ENCODE results near the gene BTBD2. TPM values are rescaled to one million over a fixed set of nuclear protein-coding genes. Genes with fewer than 3 reads are reported as not detected.

Gene BTBD2
- total and polyA plus RNA-seq, 10 of the 15 experiments (the other 5 are each of a cell fraction or from before 2014, with no cell fraction given), result 0.13 to 66.2 (median 10.4) TPM

DNA sequence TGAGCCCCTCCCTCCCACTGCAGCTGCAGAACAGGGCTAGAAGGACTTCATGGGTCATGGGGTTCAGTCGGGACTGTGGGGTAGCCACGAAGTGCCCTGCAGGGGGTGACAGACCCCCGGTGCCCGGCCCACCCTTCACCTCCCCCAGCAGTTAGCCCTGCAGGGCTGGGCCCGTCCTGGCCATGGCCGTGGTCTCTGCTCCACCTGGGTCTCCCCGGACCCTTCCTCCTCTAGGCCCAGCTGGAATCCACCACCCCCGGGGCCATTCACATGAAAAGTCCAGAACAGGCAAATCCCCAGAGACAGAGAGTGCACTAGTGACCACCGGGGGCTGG is 18.3 kb upstream of the BTBD2 start:
- TF ChIP-seq MYB (IDR thresholded peaks at IDR 0.05; ENCODE audit: borderline replicate concordance, low read depth, low read length) (no peak), SIX5 (IDR thresholded peaks at IDR 0.05; ENCODE audit: low read depth, low read length, severe bottlenecking) (no peak), CHD2 (IDR thresholded peaks at IDR 0.05; ENCODE audit: borderline replicate concordance, low read depth, low read length) (no peak), STAT1 (conservative IDR thresholded peaks at IDR 0.05) (no peak), ZNF622 (IDR thresholded peaks at IDR 0.05) (no peak), TBL1XR1 (IDR thresholded peaks at IDR 0.05; ENCODE audit: low read depth, low read length) (no peak), ZNF274 (IDR thresholded peaks at IDR 0.05; ENCODE audit: insufficient read depth, insufficient read length) (no peak), RCOR1 (conservative IDR thresholded peaks at IDR 0.05; ENCODE audit: low read depth, low read length) (no peak)
- TF ChIP-seq, protein P1, sequence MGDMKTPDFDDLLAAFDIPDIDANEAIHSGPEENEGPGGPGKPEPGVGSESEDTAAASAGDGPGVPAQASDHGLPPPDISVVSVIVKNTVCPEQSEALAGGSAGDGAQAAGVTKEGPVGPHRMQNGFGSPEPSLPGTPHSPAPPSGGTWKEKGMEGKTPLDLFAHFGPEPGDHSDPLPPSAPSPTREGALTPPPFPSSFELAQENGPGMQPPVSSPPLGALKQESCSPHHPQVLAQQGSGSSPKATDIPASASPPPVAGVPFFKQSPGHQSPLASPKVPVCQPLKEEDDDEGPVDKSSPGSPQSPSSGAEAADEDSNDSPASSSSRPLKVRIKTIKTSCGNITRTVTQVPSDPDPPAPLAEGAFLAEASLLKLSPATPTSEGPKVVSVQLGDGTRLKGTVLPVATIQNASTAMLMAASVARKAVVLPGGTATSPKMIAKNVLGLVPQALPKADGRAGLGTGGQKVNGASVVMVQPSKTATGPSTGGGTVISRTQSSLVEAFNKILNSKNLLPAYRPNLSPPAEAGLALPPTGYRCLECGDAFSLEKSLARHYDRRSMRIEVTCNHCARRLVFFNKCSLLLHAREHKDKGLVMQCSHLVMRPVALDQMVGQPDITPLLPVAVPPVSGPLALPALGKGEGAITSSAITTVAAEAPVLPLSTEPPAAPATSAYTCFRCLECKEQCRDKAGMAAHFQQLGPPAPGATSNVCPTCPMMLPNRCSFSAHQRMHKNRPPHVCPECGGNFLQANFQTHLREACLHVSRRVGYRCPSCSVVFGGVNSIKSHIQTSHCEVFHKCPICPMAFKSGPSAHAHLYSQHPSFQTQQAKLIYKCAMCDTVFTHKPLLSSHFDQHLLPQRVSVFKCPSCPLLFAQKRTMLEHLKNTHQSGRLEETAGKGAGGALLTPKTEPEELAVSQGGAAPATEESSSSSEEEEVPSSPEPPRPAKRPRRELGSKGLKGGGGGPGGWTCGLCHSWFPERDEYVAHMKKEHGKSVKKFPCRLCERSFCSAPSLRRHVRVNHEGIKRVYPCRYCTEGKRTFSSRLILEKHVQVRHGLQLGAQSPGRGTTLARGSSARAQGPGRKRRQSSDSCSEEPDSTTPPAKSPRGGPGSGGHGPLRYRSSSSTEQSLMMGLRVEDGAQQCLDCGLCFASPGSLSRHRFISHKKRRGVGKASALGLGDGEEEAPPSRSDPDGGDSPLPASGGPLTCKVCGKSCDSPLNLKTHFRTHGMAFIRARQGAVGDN (IDR thresholded peaks at IDR 0.05), result no peak
- SMC1A ChIA-PET (ENCODE audit: uncharacterized antibody, unreplicated experiment), result no interaction called here
- H4K20me1 ChIP-seq (ENCODE audit: control insufficient read depth, insufficient read depth), result no peaks in the 10 kb centered on the region
- CTCF ChIA-PET, result no interaction called here
- in situ Hi-C loops (cut with MboI), result no loop called here
- no peak overlapping the region for H3K4me2 ChIP-seq (ENCODE audit: control insufficient read depth, insufficient read depth)
- intact Hi-C loops (cut with micrococcal nuclease; ENCODE audit: unreplicated experiment), result no loop called here
- H2AFZ ChIP-seq (ENCODE audit: control insufficient read depth, low read depth, low read length), result no peak overlapping the region
- WGBS (ENCODE audit: insufficient coverage, insufficient replicate concordance, low lambda C conversion rate, missing lambda C conversion rate), result 70% methylated on average over 9 of the region's 9 CpGs
- BruUV-seq (replicated peaks), result no TSS peak
- ATAC-seq (no peak), FAIRE-seq (no peak), DNase-seq (ENCODE audit: low read depth, low spot score) (no peak)
- H3K36me3 ChIP-seq (ENCODE audit: control insufficient read depth in 2 of 2, insufficient read depth in 2 of 2, low read length in 1 of 2), result peaks cover 2 to 3% of the 10 kb centered on the region in 2 experiments; a peak in 3 of 4 replicates
- no peaks in the 10 kb centered on the region for H3K27me3 ChIP-seq (replicated peaks in 1 of 2; ENCODE audit: control insufficient read depth in 2 of 2, insufficient read depth in 2 of 2, low read length in 1 of 2)
- no peak overlapping the region for H3K4me3 ChIP-seq
- RAD21 ChIA-PET (ENCODE audit: unreplicated experiment), result interaction anchor here (2.2 kb wide), 1 partner anchor 8 kb away, joined by 9 read pairs; no protein-coding TSS in a partner anchor
- H3K4me1 ChIP-seq (ENCODE audit: control insufficient read depth, insufficient read depth, low read length), result peaks cover 3% of the 10 kb centered on the region; the same call in 1 of the 2 replicates
- no peak overlapping the region for H3K27ac ChIP-seq (ENCODE audit: control insufficient read depth, insufficient read depth)
- POLR2A ChIA-PET, result no interaction called here
- peaks cover 5% of the 10 kb centered on the region; the same call in 2 of the 3 replicates for H3K9me3 ChIP-seq (replicated peaks; ENCODE audit: control insufficient read depth, insufficient read depth, low read length)
- H3K79me2 ChIP-seq (ENCODE audit: control insufficient read depth, insufficient read depth, low read length), result no peaks in the 10 kb centered on the region
- no peak overlapping the region for H3K9ac ChIP-seq (ENCODE audit: control insufficient read depth, insufficient read depth, low read length)
